GM21515 (cell line): ENCODE results near the gene CCDC167.

Source experiments
- ATAC-seq: cut with Tn5 transposase; IDR thresholded peaks from one replicate; pipeline ENCODE4 v1.9.1; 2021; ENCODE audit not compliant: unreplicated experiment

The CCDC167 gene

DNA sequence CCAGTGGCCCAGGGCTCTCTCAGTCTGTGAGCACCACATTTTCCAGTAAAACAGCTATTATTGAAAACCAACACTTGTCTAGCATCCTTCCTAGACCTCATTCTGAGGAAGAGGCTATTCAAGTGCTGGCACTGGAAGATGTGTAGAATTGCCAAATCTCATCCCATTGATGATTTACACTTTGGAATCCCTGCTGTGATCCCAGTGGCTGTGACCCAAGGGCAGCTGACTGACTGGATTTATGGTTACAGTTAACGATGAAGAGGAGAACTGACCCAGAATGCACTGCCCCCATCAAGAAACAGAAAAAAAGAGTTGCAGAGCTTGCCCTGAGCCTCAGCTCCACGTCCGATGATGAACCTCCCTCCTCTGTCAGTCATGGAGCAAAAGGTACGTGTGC is 64.3 kb downstream of the CCDC167 start:
- ATAC-seq = no peak

DNA sequence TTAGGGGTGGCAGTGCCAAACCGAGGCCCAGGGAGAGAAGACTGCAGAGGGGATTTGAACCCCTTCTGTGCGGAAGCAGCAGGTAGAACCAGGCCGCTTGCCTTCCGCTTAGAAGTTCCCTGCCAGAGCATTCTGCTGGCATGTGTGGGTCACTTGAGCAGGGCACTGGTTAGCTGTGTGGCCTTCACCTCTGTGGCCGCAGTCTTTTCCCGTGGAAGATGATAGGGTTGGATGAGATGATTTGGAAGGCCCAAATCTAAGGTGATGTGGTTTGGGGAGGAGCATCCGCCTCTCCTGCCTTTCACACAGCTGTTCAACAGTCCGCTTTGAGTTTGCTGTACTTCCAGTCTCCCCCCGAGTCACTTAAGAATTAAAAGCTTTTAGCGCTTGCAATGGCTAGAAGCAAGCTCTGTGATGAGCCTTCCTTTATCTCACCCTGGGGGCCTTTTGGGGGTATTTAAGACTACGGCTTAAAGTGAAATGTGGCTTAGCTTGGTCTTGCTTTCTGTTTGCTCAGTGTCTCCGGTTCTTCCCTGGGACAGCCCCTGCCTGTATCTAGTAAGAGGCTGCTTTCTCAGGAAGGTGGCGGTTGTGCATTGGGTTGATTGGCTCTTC is 65.9 kb downstream of the CCDC167 start:
- ATAC-seq = peak; percentile 31
